ENCODE results near the gene BRINP3.

- TF ChIP-seq CTCF (CRISPR knock-in tag; IDR thresholded peaks at IDR 0.05): no peak
- no peak for TF ChIP-seq HNRNPL (IDR thresholded peaks at IDR 0.05; ENCODE audit: low read depth, low read length)
- no peak for TF ChIP-seq ZNF580 (CRISPR knock-in tag; IDR thresholded peaks at IDR 0.05; ENCODE audit: borderline replicate concordance, low read depth)
- TF ChIP-seq SMAD3 (CRISPR knock-in tag; IDR thresholded peaks at IDR 0.05): no peak
- TF ChIP-seq, protein P1, sequence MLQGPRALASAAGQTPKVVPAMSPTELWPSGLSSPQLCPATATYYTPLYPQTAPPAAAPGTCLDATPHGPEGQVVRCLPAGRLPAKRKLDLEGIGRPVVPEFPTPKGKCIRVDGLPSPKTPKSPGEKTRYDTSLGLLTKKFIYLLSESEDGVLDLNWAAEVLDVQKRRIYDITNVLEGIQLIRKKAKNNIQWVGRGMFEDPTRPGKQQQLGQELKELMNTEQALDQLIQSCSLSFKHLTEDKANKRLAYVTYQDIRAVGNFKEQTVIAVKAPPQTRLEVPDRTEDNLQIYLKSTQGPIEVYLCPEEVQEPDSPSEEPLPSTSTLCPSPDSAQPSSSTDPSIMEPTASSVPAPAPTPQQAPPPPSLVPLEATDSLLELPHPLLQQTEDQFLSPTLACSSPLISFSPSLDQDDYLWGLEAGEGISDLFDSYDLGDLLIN (CRISPR knock-in tag; IDR thresholded peaks at IDR 0.05; ENCODE audit: borderline replicate concordance): no peak
- TF ChIP-seq KLF9 (CRISPR knock-in tag; IDR thresholded peaks at IDR 0.05; ENCODE audit: low read depth): no peak
Measured at GRCh38 chr1:190277107-190277506, 200.6 kb downstream of the BRINP3 start.
